PC-9 (cell line): ENCODE measurements around the gene ZCCHC14. TPM values are rescaled to one million over a fixed set of nuclear protein-coding genes. Genes with fewer than 3 reads are reported as not detected.

Source experiments
- BruUV-seq: library from RNA; stranded (reverse); fragments of 400-500 nt; replicated peaks from 2 replicates; lab custom pipeline; 2021; lab: Mats Ljungman, UMichigan
- CTCF ChIA-PET: fragments of 300-600 bp; sonication (Branson Sonifier 250); formaldehyde crosslinking; loops from one replicate; lab custom pipeline; 2022; ENCODE audit warnings: antibody characterized with exemption; lab: Charles Lee
- POLR2A ChIA-PET: fragments of 300-600 bp; sonication (Branson Sonifier 250); formaldehyde crosslinking; loops from one replicate; lab custom pipeline; 2022; ENCODE audit warnings: antibody characterized with exemption; ENCODE audit not compliant: unreplicated experiment; lab: Charles Lee
- DNase-seq, 2 experiments: peaks; one replicate each; pipeline versions ENCODE4 v3.0.0 to v3.0.0-alpha.2; 2015 to 2022; ENCODE audit warnings: mixed read lengths in 1 of 2
- H2AFZ ChIP-seq: fragments of 200-600 bp; sonication (generic); 2 replicates; pipeline ENCODE4 v1.8.1; 2017; ENCODE audit warnings: antibody characterized with exemption
- H3F3A ChIP-seq: fragments of 200-600 bp; sonication (generic); 2 replicates; pipeline ENCODE4 v1.8.1; 2017; ENCODE audit warnings: antibody characterized with exemption, mild to moderate bottlenecking, low read depth; ENCODE audit not compliant: insufficient read depth
- H3K27ac ChIP-seq: fragments of 200-600 bp; sonication (generic); 2 replicates; pipeline ENCODE4 v1.6.1; 2016; ENCODE audit warnings: mixed run types
- H3K27me3 ChIP-seq: fragments of 200-600 bp; sonication (generic); 2 replicates; pipeline ENCODE4 v1.6.1; 2016; ENCODE audit warnings: low read depth, mixed run types; ENCODE audit not compliant: insufficient read depth
- H3K36me3 ChIP-seq: fragments of 200-600 bp; sonication (generic); 2 replicates; pipeline ENCODE4 v1.6.1; 2016; ENCODE audit warnings: low read depth, mixed run types
- H3K4me1 ChIP-seq: fragments of 200-600 bp; sonication (generic); replicated peaks from 2 replicates; pipeline ENCODE4 v1.6.1; 2016; ENCODE audit warnings: mixed run types; ENCODE audit not compliant: insufficient read depth
- H3K4me2 ChIP-seq: fragments of 200-600 bp; sonication (generic); 2 replicates; pipeline ENCODE4 v1.6.1; 2017; ENCODE audit warnings: mixed run types
- H3K4me3 ChIP-seq: fragments of 200-600 bp; sonication (generic); 2 replicates; pipeline ENCODE4 v1.6.1; 2016; ENCODE audit warnings: mixed run types
- H3K79me2 ChIP-seq: fragments of 200-600 bp; sonication (generic); 2 replicates; pipeline ENCODE4 v1.6.1; 2017; ENCODE audit warnings: low read depth, mixed run types
- H3K9me2 ChIP-seq: fragments of 200-600 bp; sonication (generic); 2 replicates; pipeline ENCODE4 v1.8.1; 2017; ENCODE audit warnings: mild to moderate bottlenecking; ENCODE audit not compliant: insufficient read depth
- H3K9me3 ChIP-seq: fragments of 200-600 bp; sonication (generic); 2 replicates; pipeline ENCODE4 v1.8.1; 2016; ENCODE audit warnings: low read depth; ENCODE audit not compliant: insufficient read depth
- H4K20me1 ChIP-seq: fragments of 200-600 bp; sonication (generic); 2 replicates; pipeline ENCODE4 v1.8.1; 2017; ENCODE audit not compliant: insufficient read depth
- EZH2 ChIP-seq: fragments of 200-600 bp; sonication (generic); IDR thresholded peaks from 2 replicates; pipeline ENCODE4 v1.8.0; 2017; ENCODE audit warnings: antibody characterized with exemption, low read depth
- intact Hi-C: fragments of 100-400 bp; cut with micrococcal nuclease; formaldehyde crosslinking; loops from one replicate; pipeline ENCODE4 v1.10.0; 2022; ENCODE audit not compliant: unreplicated experiment
- total RNA-seq: library from RNA; stranded (reverse); gene quantifications from 2 replicates; pipeline ENCODE4 v1.2.3, GENCODE V29; 2021
- TF ChIP-seq, protein P1 (sequence below): fragments of 200-600 bp; sonication (generic); conservative IDR thresholded peaks from 2 replicates; pipeline ENCODE4 v1.6.1; 2017; ENCODE audit warnings: mixed run types, antibody characterized with exemption, mild to moderate bottlenecking, moderate library complexity

Gene ZCCHC14
- total RNA-seq, 1 experiment from 2014 or later, result 17.9 TPM

DNA sequence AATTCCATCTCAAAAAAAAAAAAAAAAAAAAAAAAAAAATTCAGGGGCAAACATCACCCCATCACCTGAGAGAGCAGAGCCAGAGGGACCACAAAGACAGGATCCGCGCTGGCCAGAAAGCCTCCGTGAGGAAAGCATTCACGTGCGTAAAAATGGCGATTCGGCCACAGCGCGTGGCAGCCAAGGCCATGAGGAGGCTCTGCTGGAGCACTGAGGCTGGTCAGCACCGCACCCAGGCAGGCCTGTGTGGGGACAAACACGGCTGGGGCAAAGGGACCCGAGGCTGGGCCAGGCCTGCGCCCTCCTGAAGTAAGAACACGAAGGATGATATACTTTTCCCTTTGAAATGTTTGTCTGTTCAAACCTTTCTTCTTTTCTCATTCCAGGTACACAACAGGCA lies 55.5 kb downstream of the ZCCHC14 start:
- Histone ChIP-seq H3K27ac (no peak overlapping the region), H3K79me2 (no peaks in the 10 kb centered on the region; the same call in 1 of the 2 replicates), H2AFZ (no peak overlapping the region), H3K27me3 (no peaks in the 10 kb centered on the region), H3K9me3 (no peaks in the 10 kb centered on the region), H3K4me2 (no peak overlapping the region), H3K4me1 (no peaks in the 10 kb centered on the region), H4K20me1 (peaks cover 12% of the 10 kb centered on the region; the same call in 1 of the 2 replicates), H3K36me3 (no peaks in the 10 kb centered on the region), H3K9me2 (no peaks in the 10 kb centered on the region), H3K4me3 (no peak overlapping the region), H3F3A (no peaks in the 10 kb centered on the region)
- TF ChIP-seq, protein P1, sequence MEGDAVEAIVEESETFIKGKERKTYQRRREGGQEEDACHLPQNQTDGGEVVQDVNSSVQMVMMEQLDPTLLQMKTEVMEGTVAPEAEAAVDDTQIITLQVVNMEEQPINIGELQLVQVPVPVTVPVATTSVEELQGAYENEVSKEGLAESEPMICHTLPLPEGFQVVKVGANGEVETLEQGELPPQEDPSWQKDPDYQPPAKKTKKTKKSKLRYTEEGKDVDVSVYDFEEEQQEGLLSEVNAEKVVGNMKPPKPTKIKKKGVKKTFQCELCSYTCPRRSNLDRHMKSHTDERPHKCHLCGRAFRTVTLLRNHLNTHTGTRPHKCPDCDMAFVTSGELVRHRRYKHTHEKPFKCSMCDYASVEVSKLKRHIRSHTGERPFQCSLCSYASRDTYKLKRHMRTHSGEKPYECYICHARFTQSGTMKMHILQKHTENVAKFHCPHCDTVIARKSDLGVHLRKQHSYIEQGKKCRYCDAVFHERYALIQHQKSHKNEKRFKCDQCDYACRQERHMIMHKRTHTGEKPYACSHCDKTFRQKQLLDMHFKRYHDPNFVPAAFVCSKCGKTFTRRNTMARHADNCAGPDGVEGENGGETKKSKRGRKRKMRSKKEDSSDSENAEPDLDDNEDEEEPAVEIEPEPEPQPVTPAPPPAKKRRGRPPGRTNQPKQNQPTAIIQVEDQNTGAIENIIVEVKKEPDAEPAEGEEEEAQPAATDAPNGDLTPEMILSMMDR, result no peak
- TF ChIP-seq EZH2, result no peak
- intact Hi-C loops, result no loop called here
- no peak for DNase-seq
- ChIA-PET CTCF (interaction anchor here (0.6 kb wide), 1 partner anchor 186 kb away, joined by 9 read pairs; no protein-coding TSS in a partner anchor), POLR2A (interaction anchor here (0.6 kb wide), 1 partner anchor 223 kb away, joined by 7 read pairs; no protein-coding TSS in a partner anchor)
- BruUV-seq, result no TSS peak

DNA sequence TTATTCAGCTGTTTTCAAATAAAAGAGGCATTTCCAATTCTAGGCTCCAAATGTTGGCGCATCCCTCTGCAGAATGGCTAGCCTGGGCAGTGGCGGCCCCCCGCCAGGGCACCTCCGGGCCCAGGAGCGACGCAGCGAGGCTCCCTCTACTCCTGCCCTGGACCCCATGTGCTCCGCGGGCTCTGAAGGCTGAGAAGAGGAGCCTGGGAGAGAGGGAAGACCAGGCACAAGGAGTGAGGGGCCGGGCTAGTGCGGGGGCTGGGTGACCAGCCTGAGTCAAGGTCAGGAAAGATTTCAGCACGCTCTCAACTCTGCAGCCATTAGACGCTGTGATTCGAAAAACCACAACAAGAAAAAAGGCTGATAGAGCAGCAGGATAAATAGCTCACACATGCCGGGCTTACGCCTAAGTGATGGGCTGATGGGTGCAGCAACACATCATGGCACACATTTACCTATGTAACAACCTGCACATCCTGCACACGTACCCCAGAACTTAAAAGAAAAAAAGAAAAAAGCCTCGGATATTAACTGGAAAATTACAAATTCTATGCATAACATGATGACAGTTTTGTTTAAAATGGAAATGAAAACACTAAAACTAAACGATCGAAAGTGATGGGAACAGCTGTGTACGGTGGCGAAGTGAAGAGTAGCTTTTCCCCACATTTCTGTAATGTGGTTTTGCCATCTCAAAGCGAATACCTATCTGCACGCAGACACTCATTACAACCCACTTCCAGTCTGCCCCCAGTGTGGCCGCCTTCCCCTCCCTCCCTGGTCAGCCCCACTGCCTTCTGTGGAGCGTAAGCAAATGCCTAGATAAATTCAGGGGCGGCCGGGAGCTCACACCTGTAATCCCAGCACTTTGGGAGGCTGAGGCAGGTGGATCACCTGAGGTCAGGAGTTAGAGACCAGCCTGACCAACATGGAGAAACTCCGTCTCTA lies 56.3 kb downstream of the ZCCHC14 start:
- Histone ChIP-seq H3K27ac (no peak overlapping the region), H4K20me1 (peaks cover 9% of the 10 kb centered on the region; the same call in 1 of the 2 replicates), H3F3A (no peaks in the 10 kb centered on the region), H3K36me3 (no peaks in the 10 kb centered on the region), H3K9me2 (no peaks in the 10 kb centered on the region), H3K4me2 (no peak overlapping the region), H3K4me3 (no peak overlapping the region), H2AFZ (no peak overlapping the region), H3K4me1 (no peaks in the 10 kb centered on the region), H3K9me3 (no peaks in the 10 kb centered on the region), H3K79me2 (no peaks in the 10 kb centered on the region; the same call in 1 of the 2 replicates), H3K27me3 (no peaks in the 10 kb centered on the region)
- BruUV-seq, result no TSS peak
- no peak for DNase-seq
- TF ChIP-seq, protein P1, result no peak
- no peak for TF ChIP-seq EZH2
- ChIA-PET CTCF (no interaction called here), POLR2A (no interaction called here)
- intact Hi-C loops, result no loop called here

DNA sequence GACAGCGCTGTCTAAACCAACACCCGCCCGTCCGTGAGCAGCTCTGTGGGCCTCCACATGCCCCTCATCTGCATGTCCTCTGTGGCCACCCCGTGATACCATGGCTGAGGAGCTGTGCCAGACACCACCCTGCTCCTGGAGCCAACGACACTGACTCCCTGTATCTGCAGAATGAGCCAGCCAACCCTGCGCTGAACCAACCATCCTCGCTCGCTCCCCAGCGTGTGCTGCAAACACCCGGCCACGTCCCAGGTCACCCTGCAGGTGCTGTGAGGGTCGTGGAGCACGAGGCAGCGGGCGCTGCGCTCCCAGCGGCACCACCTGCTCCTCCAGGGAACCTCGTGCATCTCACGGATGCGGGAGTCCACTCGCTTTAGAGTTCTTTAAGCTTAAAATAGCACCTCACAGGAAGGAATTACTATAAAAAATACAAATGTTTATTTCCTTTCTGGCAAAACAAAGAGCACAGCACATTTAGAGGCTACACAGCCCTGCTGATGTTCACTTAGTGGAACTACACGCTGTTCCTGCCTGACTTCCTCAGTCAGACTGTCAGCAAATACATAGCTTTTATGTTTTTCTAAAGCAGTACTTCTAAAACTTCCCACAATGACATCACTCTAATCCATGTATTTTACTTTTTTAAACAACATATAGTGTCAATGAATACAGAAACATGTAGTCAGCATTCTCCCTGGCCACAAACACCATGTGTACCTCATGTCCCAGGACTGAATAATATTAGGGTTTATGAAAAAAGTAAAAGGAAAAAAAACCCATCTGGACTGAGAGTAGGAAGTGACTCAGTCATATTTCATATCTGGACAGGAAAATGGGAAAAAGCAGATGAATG lies 57.2 kb downstream of the ZCCHC14 start:
- Histone ChIP-seq H3K4me2 (no peak overlapping the region), H3K4me3 (no peak overlapping the region), H3K27ac (no peak overlapping the region), H2AFZ (no peak overlapping the region), H3K4me1 (no peaks in the 10 kb centered on the region), H3F3A (no peaks in the 10 kb centered on the region), H3K27me3 (no peaks in the 10 kb centered on the region), H3K36me3 (no peaks in the 10 kb centered on the region), H3K79me2 (no peaks in the 10 kb centered on the region), H3K9me3 (no peaks in the 10 kb centered on the region), H4K20me1 (peaks cover 9% of the 10 kb centered on the region; the same call in 1 of the 2 replicates), H3K9me2 (no peaks in the 10 kb centered on the region)
- no peak for DNase-seq
- ChIA-PET POLR2A (no interaction called here), CTCF (no interaction called here)
- intact Hi-C loops, result no loop called here
- BruUV-seq, result no TSS peak
- TF ChIP-seq, protein P1, result no peak
- no peak for TF ChIP-seq EZH2
